Ascending aorta (tissue), 2 donors: ENCODE data around the gene PHACTR3. TPM values are rescaled to one million over a fixed set of nuclear protein-coding genes. Genes with fewer than 3 reads are reported as not detected.
"Not testable (repeated sequence)": the region's sequence is repeated elsewhere in the genome, so short reads cannot be mapped to it uniquely, and the experiment has no call there.

Source experiments
- DNase-seq, 2 donors: peaks; one replicate each; pipeline ENCODE4 v3.0.0-alpha.2; 2019; ENCODE audit warnings: low spot score in 2 of 2
- H3K27ac ChIP-seq, 2 donors: fragments of 200-600 bp; sonication (generic); one replicate each; pipeline ENCODE4 v1.5.1; 2016 to 2017; ENCODE audit warnings: mild to moderate bottlenecking in 1 of 2
- H3K27me3 ChIP-seq: fragments of 200-600 bp; sonication (generic); one replicate; pipeline ENCODE4 v1.5.1; 2017
- H3K36me3 ChIP-seq, 2 donors: fragments of 200-600 bp; sonication (generic); one replicate each; pipeline ENCODE4 v1.5.1; 2016
- H3K4me1 ChIP-seq, 2 donors: fragments of 200-600 bp; sonication (generic); one replicate each; pipeline ENCODE4 v1.5.1; 2016 to 2017; ENCODE audit warnings: mild to moderate bottlenecking in 1 of 2
- H3K4me3 ChIP-seq, 2 donors: fragments of 200-600 bp; sonication (generic); one replicate each; pipeline ENCODE4 v1.5.1; 2016 to 2017; ENCODE audit warnings: mild to moderate bottlenecking in 1 of 2
- H3K9me3 ChIP-seq, 2 donors: fragments of 200-600 bp; sonication (generic); one replicate each; pipeline ENCODE4 v1.5.1; 2016
- intact Hi-C: fragments of 100-400 bp; cut with DNase I; formaldehyde crosslinking; loops from one replicate; pipeline ENCODE4 v1.15.1; 2023
- total RNA-seq: library from RNA; depleted of rRNA; stranded (reverse); fragments of >200 nt; gene quantifications from one replicate; pipeline ENCODE4 v1.1.0, GENCODE V29; 2016
- TF ChIP-seq, protein P1 (sequence below), 3 experiments: fragments of 200-600 bp in 2 of 3; fragments of 450-650 bp in 1 of 3; sonication (generic) in 2 of 3; IDR thresholded peaks; one replicate each; pipeline ENCODE4 v1.5.1; 2016 to 2019; ENCODE audit warnings: antibody characterized with exemption in 3 of 3, mild to moderate bottlenecking in 1 of 3, moderate library complexity in 1 of 3

PHACTR3 gene
- total RNA-seq, 1 donor from 2014 or later: not detected

DNA sequence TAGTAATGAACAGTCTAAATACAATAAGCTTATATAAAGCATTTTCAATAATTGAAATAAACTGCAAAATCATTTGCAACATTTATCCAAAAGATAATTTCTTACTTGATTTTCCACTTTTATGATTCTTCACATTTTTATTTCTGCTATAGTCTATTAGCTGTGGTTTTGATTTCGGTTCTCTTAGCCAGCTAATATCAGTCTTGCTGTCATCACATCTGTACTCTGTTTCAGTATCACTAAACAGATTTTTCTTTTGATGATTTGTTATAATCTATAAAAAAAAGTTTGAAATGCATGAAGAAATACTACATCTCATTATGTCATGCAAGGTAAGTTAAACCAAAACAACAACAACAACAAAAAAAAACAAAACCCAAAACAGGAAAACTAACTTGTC, 275.9 kb downstream of the PHACTR3 start:
- no peak overlapping the region for H3K27ac ChIP-seq
- no peaks in the 10 kb centered on the region for H3K27me3 ChIP-seq
- DNase-seq: no peak
- H3K4me1 ChIP-seq: no peaks in the 10 kb centered on the region
- TF ChIP-seq, protein P1, sequence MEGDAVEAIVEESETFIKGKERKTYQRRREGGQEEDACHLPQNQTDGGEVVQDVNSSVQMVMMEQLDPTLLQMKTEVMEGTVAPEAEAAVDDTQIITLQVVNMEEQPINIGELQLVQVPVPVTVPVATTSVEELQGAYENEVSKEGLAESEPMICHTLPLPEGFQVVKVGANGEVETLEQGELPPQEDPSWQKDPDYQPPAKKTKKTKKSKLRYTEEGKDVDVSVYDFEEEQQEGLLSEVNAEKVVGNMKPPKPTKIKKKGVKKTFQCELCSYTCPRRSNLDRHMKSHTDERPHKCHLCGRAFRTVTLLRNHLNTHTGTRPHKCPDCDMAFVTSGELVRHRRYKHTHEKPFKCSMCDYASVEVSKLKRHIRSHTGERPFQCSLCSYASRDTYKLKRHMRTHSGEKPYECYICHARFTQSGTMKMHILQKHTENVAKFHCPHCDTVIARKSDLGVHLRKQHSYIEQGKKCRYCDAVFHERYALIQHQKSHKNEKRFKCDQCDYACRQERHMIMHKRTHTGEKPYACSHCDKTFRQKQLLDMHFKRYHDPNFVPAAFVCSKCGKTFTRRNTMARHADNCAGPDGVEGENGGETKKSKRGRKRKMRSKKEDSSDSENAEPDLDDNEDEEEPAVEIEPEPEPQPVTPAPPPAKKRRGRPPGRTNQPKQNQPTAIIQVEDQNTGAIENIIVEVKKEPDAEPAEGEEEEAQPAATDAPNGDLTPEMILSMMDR (IDR thresholded peaks at IDR 0.05): no peak
- H3K36me3 ChIP-seq: no peaks in the 10 kb centered on the region
- H3K9me3 ChIP-seq: no peaks in the 10 kb centered on the region
- intact Hi-C loops: no loop called here
- H3K4me3 ChIP-seq: no peak overlapping the region

GRCh38 chr20:59884494-59884893, 280.2 kb downstream of the PHACTR3 start:
- no peak for DNase-seq
- H3K27me3 ChIP-seq: no peaks in the 10 kb centered on the region
- TF ChIP-seq, protein P1 (IDR thresholded peaks at IDR 0.05): no peak
- H3K4me3 ChIP-seq: no peak overlapping the region
- intact Hi-C loops: no loop called here
- no peaks in the 10 kb centered on the region for H3K4me1 ChIP-seq
- no peaks in the 10 kb centered on the region for H3K36me3 ChIP-seq
- no peaks in the 10 kb centered on the region for H3K9me3 ChIP-seq
- H3K27ac ChIP-seq: no peak overlapping the region

DNA sequence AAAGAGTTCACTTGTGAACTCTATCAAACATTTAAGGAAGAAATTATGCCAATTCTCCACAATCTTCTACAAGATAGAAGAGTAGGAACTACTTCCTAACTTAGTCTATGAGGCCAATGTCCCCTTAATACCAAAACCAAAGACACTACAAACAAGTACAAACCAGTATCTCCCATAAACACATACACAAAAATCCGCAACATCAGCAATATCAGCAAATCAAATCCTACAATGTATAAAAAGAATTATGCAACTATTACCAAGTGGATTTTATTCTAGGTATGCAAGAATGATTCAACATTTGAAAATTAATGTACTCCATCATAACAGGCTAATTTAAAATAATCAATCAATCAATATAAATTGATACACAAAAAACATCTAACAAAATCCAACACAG, 283.7 kb downstream of the PHACTR3 start:
- intact Hi-C loops: no loop called here

DNA sequence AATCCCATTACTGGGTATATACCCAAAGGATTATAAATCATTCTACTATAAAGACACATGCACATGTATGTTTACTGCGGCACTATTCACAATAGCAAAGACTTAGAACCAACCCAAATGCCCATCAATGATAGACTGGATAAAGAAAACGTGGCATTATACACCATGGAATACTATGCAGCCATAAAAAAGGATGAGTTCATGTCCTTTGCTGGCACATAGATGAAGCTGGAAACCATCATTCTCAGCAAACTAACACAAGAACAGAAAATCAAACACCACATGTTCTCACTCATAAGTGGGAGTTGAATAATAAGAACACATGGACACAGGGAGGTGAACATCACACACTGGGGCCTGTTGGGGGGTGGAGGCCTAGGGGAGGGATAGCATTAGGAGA, 285.7 kb downstream of the PHACTR3 start:
- DNase-seq, H3K9me3 ChIP-seq, intact Hi-C loops, H3K4me1 ChIP-seq, H3K36me3 ChIP-seq, H3K27ac ChIP-seq, H3K27me3 ChIP-seq, H3K4me3 ChIP-seq: not testable (repeated sequence)

More for the DNA sequence above, 283.7 kb downstream of the PHACTR3 start:
- no peak for DNase-seq
- Histone ChIP-seq H3K27me3 (no peaks in the 10 kb centered on the region), H3K27ac (no peak overlapping the region), H3K4me3 (no peak overlapping the region), H3K4me1 (no peaks in the 10 kb centered on the region), H3K9me3 (no peaks in the 10 kb centered on the region), H3K36me3 (no peaks in the 10 kb centered on the region)
- TF ChIP-seq, protein P1 (IDR thresholded peaks at IDR 0.05): no peak

DNA sequence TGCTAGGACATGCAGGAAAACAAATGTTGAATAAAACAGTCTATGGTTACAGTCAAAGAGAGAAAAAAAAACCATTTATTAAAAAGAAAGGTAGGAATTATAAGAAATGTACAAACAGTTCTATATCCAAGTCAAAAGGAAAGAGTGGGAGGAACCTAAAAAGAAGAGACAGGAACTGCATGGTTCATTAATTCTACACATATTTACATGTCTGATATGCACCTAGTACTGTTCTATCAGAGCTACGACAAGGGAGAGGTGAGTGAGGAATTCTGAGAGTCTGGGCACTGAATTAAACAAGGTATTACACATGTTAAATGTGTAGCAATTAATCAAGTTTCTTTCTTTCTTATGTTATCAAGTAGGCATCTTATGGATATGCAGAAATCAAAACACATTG, 287.2 kb downstream of the PHACTR3 start:
- TF ChIP-seq, protein P1 (IDR thresholded peaks at IDR 0.05): no peak
- DNase-seq: no peak
- no peaks in the 10 kb centered on the region for H3K4me1 ChIP-seq
- H3K27me3 ChIP-seq: no peaks in the 10 kb centered on the region
- no peaks in the 10 kb centered on the region for H3K36me3 ChIP-seq
- intact Hi-C loops: no loop called here
- no peak overlapping the region for H3K4me3 ChIP-seq
- H3K27ac ChIP-seq: no peak overlapping the region
- H3K9me3 ChIP-seq: no peaks in the 10 kb centered on the region

GRCh38 chr20:59895908-59896307, 291.6 kb downstream of the PHACTR3 start:
- H3K27me3 ChIP-seq: no peaks in the 10 kb centered on the region
- TF ChIP-seq, protein P1 (IDR thresholded peaks at IDR 0.05): no peak
- no peaks in the 10 kb centered on the region for H3K4me1 ChIP-seq
- no peak overlapping the region for H3K27ac ChIP-seq
- no peaks in the 10 kb centered on the region for H3K36me3 ChIP-seq
- no peak for DNase-seq
- no peak overlapping the region for H3K4me3 ChIP-seq
- no peaks in the 10 kb centered on the region for H3K9me3 ChIP-seq
- intact Hi-C loops: no loop called here
